Activated CD4-positive, alpha-beta memory T cell treated with anti-CD3 and anti-CD28 coated beads, Interleukin-2, amount 10 ng/mL, durations not matched to agents 7 days and 5 days (primary cell): ENCODE results near the gene MGAT3. TPM values are rescaled to one million over a fixed set of nuclear protein-coding genes. Genes with fewer than 3 reads are reported as not detected.

Experiments used
- CTCF ChIA-PET: fragments of 350-600 bp; sonication (Branson Sonifier 250); formaldehyde crosslinking; loops from one replicate; lab custom pipeline; 2021; ENCODE audit warnings: antibody characterized with exemption, inconsistent platforms; lab: Charles Lee
- POLR2A ChIA-PET: fragments of 350-600 bp; sonication (Branson Sonifier 250); formaldehyde crosslinking; loops from one replicate; lab custom pipeline; 2021; ENCODE audit warnings: antibody characterized with exemption; lab: Charles Lee
- DNase-seq: peaks from one replicate; pipeline ENCODE4 v3.0.0-alpha.2; 2020
- H3K27ac Mint-ChIP-seq: one replicate; pipeline ENCODE4 v1.8.0; 2021; ENCODE audit warnings: mild to moderate bottlenecking, mixed read lengths
- H3K27me3 Mint-ChIP-seq: one replicate; pipeline ENCODE4 v1.8.0; 2021; ENCODE audit warnings: mixed read lengths
- H3K36me3 Mint-ChIP-seq: one replicate; pipeline ENCODE4 v1.8.0; 2021; ENCODE audit warnings: low read depth, mixed read lengths
- H3K4me1 Mint-ChIP-seq: one replicate; pipeline ENCODE4 v1.8.0; 2021; ENCODE audit warnings: mixed read lengths
- H3K4me3 Mint-ChIP-seq: one replicate; pipeline ENCODE4 v1.8.0; 2021; ENCODE audit warnings: mild to moderate bottlenecking, mixed read lengths
- H3K9me3 Mint-ChIP-seq: one replicate; pipeline ENCODE4 v1.8.0; 2021; ENCODE audit warnings: mixed read lengths
- total RNA-seq, 2 experiments: library from RNA; stranded (reverse); gene quantifications; one replicate each; pipeline ENCODE4 v1.2.3, GENCODE V29; 2021

MGAT3 gene
- total RNA-seq, 2 experiments from 2014 or later = 0.55 to 0.83 TPM

DNA sequence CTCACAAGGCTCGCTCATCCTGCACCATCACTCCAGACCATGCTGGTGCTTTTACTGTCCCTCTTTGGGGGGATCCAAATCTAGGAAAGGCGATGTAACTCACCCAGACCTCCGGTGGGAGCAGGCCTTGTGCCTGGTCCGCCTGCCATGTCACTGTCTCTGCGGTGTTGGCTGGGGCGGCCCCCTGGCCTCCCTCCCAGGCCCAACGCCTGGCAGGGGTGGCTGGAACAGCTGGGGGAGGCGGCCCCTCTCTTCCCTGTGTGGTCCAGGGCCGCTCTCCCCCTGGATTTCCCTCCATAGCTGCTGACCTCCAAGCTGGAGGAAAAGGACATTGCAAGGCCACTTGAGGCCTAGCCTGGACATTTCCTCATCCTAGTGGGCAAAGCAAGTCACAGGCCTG, 11.1 kb upstream of the MGAT3 start:
- POLR2A ChIA-PET = interaction anchor here (1.5 kb wide), 1 partner anchor 10 kb away, joined by 3 read pairs; no protein-coding TSS in a partner anchor

DNA sequence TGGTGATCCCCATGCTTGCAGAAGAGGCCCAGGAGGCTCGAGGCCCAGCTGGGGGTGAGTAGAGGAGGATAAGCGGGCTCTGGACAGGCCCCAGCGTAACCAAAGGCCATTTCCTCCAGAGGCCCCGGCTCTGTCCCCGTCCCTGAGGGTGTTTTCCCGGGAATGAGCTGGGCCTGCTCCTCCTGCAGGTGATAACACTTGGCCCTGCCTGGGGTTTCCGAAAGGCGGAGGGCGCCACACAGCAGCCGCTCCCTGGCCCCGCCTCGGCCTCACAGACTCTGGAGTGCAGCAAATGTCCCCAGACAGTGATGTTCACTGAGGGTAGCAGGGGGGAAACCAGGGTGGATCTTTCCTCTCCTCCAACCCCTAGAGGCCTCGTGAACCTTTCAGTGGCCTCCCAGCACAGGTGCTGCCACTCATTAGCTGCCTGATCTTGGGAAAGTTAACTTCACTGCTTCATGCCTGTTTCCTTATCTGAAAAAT, 10.5 kb upstream of the MGAT3 start:
- CTCF ChIA-PET = interaction anchor here (2.4 kb wide), 1 partner anchor 11 kb away, joined by 6 read pairs; no protein-coding TSS in a partner anchor
- POLR2A ChIA-PET = interaction anchor here (1.2 kb wide), 2 partner anchors 46 to 55 kb away, joined by 4 to 7 read pairs; partner anchors contain the start of gene TAB1
- Mint-ChIP-seq H3K9me3 (no peaks in the 10 kb centered on the region), H3K27me3 (peaks cover 4% of the 10 kb centered on the region), H3K27ac (peak overlapping the region; percentile 88), H3K4me3 (no peak overlapping the region), H3K36me3 (no peaks in the 10 kb centered on the region), H3K4me1 (peaks cover 32% of the 10 kb centered on the region)
- DNase-seq = no peak

More for the DNA sequence above, 11.1 kb upstream of the MGAT3 start:
- Mint-ChIP-seq H3K27me3 (peaks cover 5% of the 10 kb centered on the region), H3K36me3 (no peaks in the 10 kb centered on the region), H3K4me3 (no peak overlapping the region), H3K9me3 (no peaks in the 10 kb centered on the region), H3K27ac (no peak overlapping the region), H3K4me1 (peaks cover 32% of the 10 kb centered on the region)
- CTCF ChIA-PET = no interaction called here
- DNase-seq = no peak

GRCh38 chr22:39448205-39449054, 8.4 kb upstream of the MGAT3 start:
- peak overlapping the region; percentile 31 for H3K27ac Mint-ChIP-seq
- H3K27me3 Mint-ChIP-seq = no peaks in the 10 kb centered on the region
- ChIA-PET CTCF (interaction anchor here (1.2 to 2.4 kb wide), 2 partner anchors 13 to 49 kb away, joined by 3 to 6 read pairs; partner anchors contain the start of gene TAB1), POLR2A (interaction anchor here (1.0 kb wide), 1 partner anchor 13 kb away, joined by 3 read pairs; no protein-coding TSS in a partner anchor)
- no peak for DNase-seq
- no peaks in the 10 kb centered on the region for H3K9me3 Mint-ChIP-seq
- H3K4me1 Mint-ChIP-seq = peaks cover 32% of the 10 kb centered on the region
- H3K36me3 Mint-ChIP-seq = no peaks in the 10 kb centered on the region
- H3K4me3 Mint-ChIP-seq = no peak overlapping the region

- H3K9me3 Mint-ChIP-seq = no peaks in the 10 kb centered on the region
- peaks cover 32% of the 10 kb centered on the region for H3K4me1 Mint-ChIP-seq
- H3K36me3 Mint-ChIP-seq = no peaks in the 10 kb centered on the region
- DNase-seq = no peak
- peaks cover 6% of the 10 kb centered on the region for H3K27me3 Mint-ChIP-seq
- POLR2A ChIA-PET = no interaction called here
- no peak overlapping the region for H3K27ac Mint-ChIP-seq
- H3K4me3 Mint-ChIP-seq = no peak overlapping the region
- CTCF ChIA-PET = no interaction called here
Measured at GRCh38 chr22:39449708-39450107, 7.1 kb upstream of the MGAT3 start.

DNA sequence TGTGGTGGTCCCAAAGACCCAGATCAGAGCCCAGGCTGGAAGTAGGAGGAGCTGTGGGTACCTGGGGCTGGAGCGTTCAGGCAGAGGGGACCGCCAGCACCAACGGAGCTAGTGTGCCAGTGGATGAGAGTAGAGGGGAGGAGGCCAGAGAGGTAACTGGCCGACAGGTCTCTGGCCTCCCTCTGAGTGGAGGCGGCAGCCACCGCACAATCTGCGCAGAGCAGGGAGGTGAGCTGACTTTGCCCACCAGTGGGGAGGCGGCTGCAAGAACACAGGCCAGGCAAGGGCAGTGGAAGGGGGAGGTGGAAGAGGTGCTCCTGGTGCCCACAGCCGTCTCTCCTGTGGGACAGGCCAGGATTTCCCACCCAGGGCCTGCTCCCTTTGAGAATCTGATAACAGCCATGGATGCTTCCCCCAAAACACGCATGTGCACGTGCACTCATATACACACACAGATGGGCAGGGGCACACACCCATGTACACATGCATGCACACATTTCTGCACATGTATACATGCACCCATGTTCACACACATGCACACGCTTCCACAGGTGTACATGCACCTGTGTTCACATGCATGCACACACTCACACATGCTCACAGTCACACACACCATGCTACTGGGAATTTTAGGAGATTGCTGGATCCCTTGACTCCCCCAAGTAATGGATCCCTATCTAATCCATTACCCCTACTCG, 6.4 kb upstream of the MGAT3 start:
- no peak for DNase-seq
- Mint-ChIP-seq H3K36me3 (no peaks in the 10 kb centered on the region), H3K4me3 (no peak overlapping the region), H3K9me3 (no peaks in the 10 kb centered on the region), H3K4me1 (peaks cover 32% of the 10 kb centered on the region), H3K27me3 (peaks cover 11% of the 10 kb centered on the region), H3K27ac (no peak overlapping the region)
- ChIA-PET CTCF (no interaction called here), POLR2A (interaction anchor here (1.1 kb wide), 1 partner anchor 131 kb away, joined by 3 read pairs; the partner anchor contains the start of gene RPL3)

- H3K9me3 Mint-ChIP-seq = no peaks in the 10 kb centered on the region
- CTCF ChIA-PET = no interaction called here
Measured at GRCh38 chr22:39452740-39453040, 4.1 kb upstream of the MGAT3 start.

GRCh38 chr22:39453765-39454378, 2.9 kb upstream of the MGAT3 start:
- no peak overlapping the region for H3K4me3 Mint-ChIP-seq
- no peaks in the 10 kb centered on the region for H3K9me3 Mint-ChIP-seq
- CTCF ChIA-PET = no interaction called here
- H3K4me1 Mint-ChIP-seq = peaks cover 17% of the 10 kb centered on the region
- H3K36me3 Mint-ChIP-seq = no peaks in the 10 kb centered on the region
- peaks cover 33% of the 10 kb centered on the region for H3K27me3 Mint-ChIP-seq
- POLR2A ChIA-PET = no interaction called here
- no peak overlapping the region for H3K27ac Mint-ChIP-seq
- no peak for DNase-seq

More at GRCh38 chr22:39452740-39453040, 4.1 kb upstream of the MGAT3 start:
- peaks cover 23% of the 10 kb centered on the region for H3K27me3 Mint-ChIP-seq
- POLR2A ChIA-PET = interaction anchor here (0.7 to 1.5 kb wide), 3 partner anchors 40 to 138 kb away, joined by 3 read pairs; partner anchors contain the start of gene TAB1
- H3K4me3 Mint-ChIP-seq = no peak overlapping the region
- no peak for DNase-seq
- H3K36me3 Mint-ChIP-seq = no peaks in the 10 kb centered on the region
- H3K4me1 Mint-ChIP-seq = peaks cover 24% of the 10 kb centered on the region
- no peak overlapping the region for H3K27ac Mint-ChIP-seq

- ChIA-PET POLR2A (no interaction called here), CTCF (no interaction called here)
- no peaks in the 10 kb centered on the region for H3K9me3 Mint-ChIP-seq
- H3K27ac Mint-ChIP-seq = no peak overlapping the region
- no peaks in the 10 kb centered on the region for H3K36me3 Mint-ChIP-seq
- peaks cover 11% of the 10 kb centered on the region for H3K4me1 Mint-ChIP-seq
- H3K27me3 Mint-ChIP-seq = peaks cover 38% of the 10 kb centered on the region
- no peak for DNase-seq
- no peak overlapping the region for H3K4me3 Mint-ChIP-seq
Measured at GRCh38 chr22:39454385-39454871, 2.4 kb upstream of the MGAT3 start.

DNA sequence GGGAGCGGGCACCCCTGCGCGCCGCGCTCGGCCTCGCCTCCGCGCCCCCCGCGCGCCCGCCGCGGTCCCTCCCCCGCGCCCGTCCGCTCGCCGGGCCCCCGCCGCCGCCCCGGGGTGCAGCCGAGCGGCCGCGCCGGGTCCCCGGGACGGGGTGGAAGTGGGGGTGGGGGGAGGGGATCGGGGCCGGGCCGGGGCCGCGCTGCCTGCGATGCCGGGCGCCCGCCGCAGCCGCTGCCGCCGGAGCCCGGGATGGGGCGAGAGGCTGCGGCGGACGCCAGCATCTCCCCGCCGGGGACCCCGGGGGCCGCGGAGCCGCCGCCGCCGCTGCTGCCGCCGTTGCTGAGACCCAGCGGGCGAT, 365 bp downstream of the MGAT3 start:
- POLR2A ChIA-PET = no interaction called here
- no peaks in the 10 kb centered on the region for H3K36me3 Mint-ChIP-seq
- DNase-seq = no peak
- H3K27ac Mint-ChIP-seq = no peak overlapping the region
- CTCF ChIA-PET = no interaction called here
- H3K4me1 Mint-ChIP-seq = peaks cover 6% of the 10 kb centered on the region
- H3K4me3 Mint-ChIP-seq = no peak overlapping the region
- H3K27me3 Mint-ChIP-seq = peaks cover 51% of the 10 kb centered on the region
- no peaks in the 10 kb centered on the region for H3K9me3 Mint-ChIP-seq

GRCh38 chr22:39457556-39458443, 988 bp downstream of the MGAT3 start:
- no peak overlapping the region for H3K27ac Mint-ChIP-seq
- POLR2A ChIA-PET = no interaction called here
- no peak for DNase-seq
- CTCF ChIA-PET = no interaction called here
- H3K36me3 Mint-ChIP-seq = no peaks in the 10 kb centered on the region
- no peaks in the 10 kb centered on the region for H3K9me3 Mint-ChIP-seq
- H3K27me3 Mint-ChIP-seq = peaks cover 51% of the 10 kb centered on the region
- peaks cover 6% of the 10 kb centered on the region for H3K4me1 Mint-ChIP-seq
- no peak overlapping the region for H3K4me3 Mint-ChIP-seq

GRCh38 chr22:39458444-39459083, 1.8 kb downstream of the MGAT3 start:
- no peak for DNase-seq
- ChIA-PET POLR2A (no interaction called here), CTCF (interaction anchor here (0.6 to 1.6 kb wide), 2 partner anchors 35 to 1130 kb away, joined by 3 to 5 read pairs; no protein-coding TSS in a partner anchor)
- H3K4me3 Mint-ChIP-seq = no peak overlapping the region
- H3K27ac Mint-ChIP-seq = no peak overlapping the region
- H3K36me3 Mint-ChIP-seq = no peaks in the 10 kb centered on the region
- no peaks in the 10 kb centered on the region for H3K9me3 Mint-ChIP-seq
- H3K27me3 Mint-ChIP-seq = peaks cover 51% of the 10 kb centered on the region
- H3K4me1 Mint-ChIP-seq = peaks cover 6% of the 10 kb centered on the region
